ENCODE data around the gene CELSR3.

Gene CELSR3

GRCh38 chr3:48656841-48657281 is 5.8 kb downstream of the CELSR3 start:
- no peak for DNase-seq

GRCh38 chr3:48656061-48656840 is 6.4 kb downstream of the CELSR3 start:
- no peak for DNase-seq

GRCh38 chr3:48655606-48656005 is 7.1 kb downstream of the CELSR3 start:
- DNase-seq = no peak

GRCh38 chr3:48655063-48655462 is 7.6 kb downstream of the CELSR3 start:
- no peak for DNase-seq

GRCh38 chr3:48652923-48653715 is 9.6 kb downstream of the CELSR3 start:
- DNase-seq = no peak

- no peak for DNase-seq
These were observed 10.9 kb downstream of the CELSR3 start for GRCh38 chr3:48651771-48652170.

- no peak for DNase-seq
These were observed 12.0 kb downstream of the CELSR3 start for GRCh38 chr3:48650723-48651122.

- no peak for DNase-seq
These were observed 14.4 kb downstream of the CELSR3 start for GRCh38 chr3:48648188-48648850.

GRCh38 chr3:48647714-48648113 is 15.0 kb downstream of the CELSR3 start:
- DNase-seq = no peak

GRCh38 chr3:48644898-48645760 is 17.6 kb downstream of the CELSR3 start:
- DNase-seq = no peak

- DNase-seq = no peak
These were observed 20.1 kb downstream of the CELSR3 start for GRCh38 chr3:48642605-48643004.

- DNase-seq = no peak
These were observed 21.3 kb downstream of the CELSR3 start for GRCh38 chr3:48641396-48641795.

GRCh38 chr3:48639944-48640606 is 22.6 kb downstream of the CELSR3 start:
- no peak for DNase-seq

- no peak for DNase-seq
These were observed 25.4 kb downstream of the CELSR3 start for GRCh38 chr3:48637305-48637704.

GRCh38 chr3:48636149-48636655 is 26.5 kb downstream of the CELSR3 start:
- no peak for DNase-seq

- DNase-seq = peak; percentile 89
These were observed 27.3 kb downstream of the CELSR3 start, which contains the start of gene SLC26A6 for GRCh38 chr3:48635222-48636021. Gene SLC26A6, minus strand, starts transcription at chr3:48635461. Its CDS starts 68 bp downstream, at chr3:48635393.

GRCh38 chr3:48634661-48635221 is 27.9 kb downstream of the CELSR3 start:
- peak; percentile 5 for DNase-seq

- no peak for DNase-seq
These were observed 28.9 kb downstream of the CELSR3 start for GRCh38 chr3:48633743-48634142.

GRCh38 chr3:48633256-48633655 is 29.4 kb downstream of the CELSR3 start:
- DNase-seq = no peak

Measured in NCI-H1092 (cell line).